A673 (cell line): ENCODE measurements around the gene BST2. TPM values are rescaled to one million over a fixed set of nuclear protein-coding genes. Genes with fewer than 3 reads are reported as not detected.
"Not testable (repeated sequence)": the region's sequence is repeated elsewhere in the genome, so short reads cannot be mapped to it uniquely, and the experiment has no call there.

Experiments used
- BruUV-seq: library from RNA; stranded (reverse); fragments of 400-500 nt; replicated peaks from 2 replicates; lab custom pipeline; 2021; lab: Mats Ljungman, UMichigan
- CTCF ChIA-PET: fragments of 300-600 bp; sonication (Branson Sonifier 250); formaldehyde crosslinking; loops from one replicate; lab custom pipeline; 2022; ENCODE audit warnings: antibody characterized with exemption; lab: Charles Lee
- POLR2A ChIA-PET: fragments of 300-600 bp; sonication (Branson Sonifier 250); formaldehyde crosslinking; loops from one replicate; lab custom pipeline; 2022; ENCODE audit warnings: antibody characterized with exemption; ENCODE audit not compliant: low non-redundant PET; lab: Charles Lee
- DNase-seq: peaks from one replicate; pipeline ENCODE4 v3.0.0-alpha.2; 2015; ENCODE audit warnings: low spot score
- H3K27ac ChIP-seq: fragments of 200-600 bp; sonication (generic); 2 replicates; pipeline ENCODE4 v1.5.1; 2016; ENCODE audit warnings: mixed run types, low read depth, mild to moderate bottlenecking, mixed read lengths, antibody characterized with exemption, low read length; ENCODE audit not compliant: poor library complexity, severe bottlenecking
- H3K27me3 ChIP-seq: fragments of 200-600 bp; sonication (generic); replicated peaks from 2 replicates; pipeline ENCODE4 v1.6.1; 2017; ENCODE audit warnings: mixed run types, low read depth, mild to moderate bottlenecking, mixed read lengths, antibody characterized with exemption, low read length; ENCODE audit not compliant: insufficient read depth, poor library complexity
- H3K36me3 ChIP-seq: fragments of 200-600 bp; sonication (generic); 2 replicates; pipeline ENCODE4 v1.6.1; 2016; ENCODE audit warnings: mixed run types, mild to moderate bottlenecking, mixed read lengths, antibody characterized with exemption, low read length; ENCODE audit not compliant: insufficient read depth, poor library complexity, severe bottlenecking
- H3K4me1 ChIP-seq: fragments of 200-600 bp; sonication (generic); 2 replicates; pipeline ENCODE4 v1.6.1; 2017; ENCODE audit warnings: mixed run types, mild to moderate bottlenecking, mixed read lengths, antibody characterized with exemption, low read length; ENCODE audit not compliant: insufficient read depth, poor library complexity, severe bottlenecking
- H3K4me3 ChIP-seq: fragments of 200-600 bp; sonication (generic); 2 replicates; pipeline ENCODE4 v1.5.1; 2016; ENCODE audit warnings: low read depth, mixed run types, mild to moderate bottlenecking, mixed read lengths, low read length; ENCODE audit not compliant: poor library complexity, severe bottlenecking
- H3K9me3 ChIP-seq: fragments of 200-600 bp; sonication (generic); 2 replicates; pipeline ENCODE4 v1.6.1; 2016; ENCODE audit warnings: mixed run types, low read depth, mild to moderate bottlenecking, mixed read lengths, antibody characterized with exemption, low read length; ENCODE audit not compliant: poor library complexity, severe bottlenecking
- EZH2 ChIP-seq: fragments of 200-600 bp; sonication (generic); IDR thresholded peaks from 2 replicates; pipeline ENCODE4 v1.6.1; 2017; ENCODE audit warnings: borderline replicate concordance, low read depth, mild to moderate bottlenecking, mixed read lengths, antibody characterized with exemption, low read length; ENCODE audit not compliant: poor library complexity, severe bottlenecking
- intact Hi-C: fragments of 100-400 bp; cut with micrococcal nuclease; formaldehyde crosslinking; loops from one replicate; pipeline ENCODE4 v1.10.0; 2022; ENCODE audit not compliant: unreplicated experiment
- total RNA-seq: library from RNA; stranded (reverse); gene quantifications from 2 replicates; pipeline ENCODE4 v1.2.3, GENCODE V29; 2021
- TF ChIP-seq, protein P1 (sequence below): fragments of 300-800, 200-600 bp; sonication (generic); conservative IDR thresholded peaks from 2 replicates; pipeline ENCODE4 v1.5.1; 2017; ENCODE audit warnings: low read depth, mild to moderate bottlenecking, antibody characterized with exemption, low read length, moderate library complexity, mixed read lengths

The BST2 gene
- total RNA-seq, 1 experiment from 2014 or later: 1.3 TPM

DNA sequence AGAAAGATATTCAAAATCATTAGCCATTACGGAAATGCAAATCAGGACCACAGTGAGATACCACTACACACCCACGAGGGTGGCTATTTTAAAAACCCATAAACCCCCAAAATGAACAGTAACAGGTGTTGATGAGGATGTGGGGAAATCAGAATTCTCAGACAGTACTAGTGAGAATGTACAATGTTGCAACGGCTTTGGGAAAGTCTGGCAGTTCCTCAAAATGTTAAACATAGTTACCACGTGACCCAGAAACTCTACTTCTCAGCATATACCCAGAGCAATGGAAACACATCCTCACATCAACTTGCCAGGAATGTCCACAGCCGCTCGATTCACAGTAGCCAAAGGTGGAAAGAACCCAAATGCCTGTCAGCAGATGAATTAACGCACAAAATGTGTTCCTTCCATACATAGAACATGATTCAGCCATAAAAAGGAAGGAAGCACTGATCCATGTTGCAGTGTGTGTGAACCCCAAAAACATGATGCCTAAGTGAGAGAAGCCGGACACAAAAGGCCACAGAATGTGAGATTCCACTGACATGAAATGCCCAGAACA is 35.3 kb downstream of the BST2 start:
- POLR2A ChIA-PET: no interaction called here

DNA sequence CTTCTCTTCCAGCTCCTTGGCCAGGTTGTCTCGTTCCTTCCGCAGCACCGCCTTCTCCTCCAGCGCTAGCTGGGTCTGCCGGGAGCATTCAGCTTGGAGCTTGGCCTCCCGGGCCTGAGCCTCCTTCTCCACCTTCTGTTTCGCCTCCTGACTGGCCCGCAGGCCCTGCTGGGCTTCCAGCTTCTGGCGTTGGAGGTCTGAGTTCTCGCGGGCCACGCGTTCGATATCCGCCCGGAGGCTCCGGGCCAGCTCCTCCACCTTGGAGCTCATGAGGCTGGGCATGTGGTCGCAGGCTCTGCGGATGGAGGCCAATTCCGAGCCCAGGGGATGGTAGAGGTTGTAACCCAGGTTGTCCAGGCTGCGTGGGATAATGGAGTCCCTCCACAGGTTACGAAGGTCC is 40.1 kb downstream of the BST2 start:
- H3K9me3 ChIP-seq: no peaks in the 10 kb centered on the region
- no peak for TF ChIP-seq EZH2
- TF ChIP-seq, protein P1, sequence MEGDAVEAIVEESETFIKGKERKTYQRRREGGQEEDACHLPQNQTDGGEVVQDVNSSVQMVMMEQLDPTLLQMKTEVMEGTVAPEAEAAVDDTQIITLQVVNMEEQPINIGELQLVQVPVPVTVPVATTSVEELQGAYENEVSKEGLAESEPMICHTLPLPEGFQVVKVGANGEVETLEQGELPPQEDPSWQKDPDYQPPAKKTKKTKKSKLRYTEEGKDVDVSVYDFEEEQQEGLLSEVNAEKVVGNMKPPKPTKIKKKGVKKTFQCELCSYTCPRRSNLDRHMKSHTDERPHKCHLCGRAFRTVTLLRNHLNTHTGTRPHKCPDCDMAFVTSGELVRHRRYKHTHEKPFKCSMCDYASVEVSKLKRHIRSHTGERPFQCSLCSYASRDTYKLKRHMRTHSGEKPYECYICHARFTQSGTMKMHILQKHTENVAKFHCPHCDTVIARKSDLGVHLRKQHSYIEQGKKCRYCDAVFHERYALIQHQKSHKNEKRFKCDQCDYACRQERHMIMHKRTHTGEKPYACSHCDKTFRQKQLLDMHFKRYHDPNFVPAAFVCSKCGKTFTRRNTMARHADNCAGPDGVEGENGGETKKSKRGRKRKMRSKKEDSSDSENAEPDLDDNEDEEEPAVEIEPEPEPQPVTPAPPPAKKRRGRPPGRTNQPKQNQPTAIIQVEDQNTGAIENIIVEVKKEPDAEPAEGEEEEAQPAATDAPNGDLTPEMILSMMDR: no peak
- CTCF ChIA-PET: no interaction called here
- POLR2A ChIA-PET: no interaction called here
- DNase-seq: no peak
- no peak overlapping the region for H3K27ac ChIP-seq
- intact Hi-C loops: no loop called here
- H3K4me3 ChIP-seq: no peak overlapping the region
- no peaks in the 10 kb centered on the region for H3K4me1 ChIP-seq
- H3K27me3 ChIP-seq: no peaks in the 10 kb centered on the region
- no TSS peak for BruUV-seq
- no peaks in the 10 kb centered on the region for H3K36me3 ChIP-seq

More for the DNA sequence above, 35.3 kb downstream of the BST2 start:
- no peaks in the 10 kb centered on the region for H3K36me3 ChIP-seq
- H3K4me1 ChIP-seq: no peaks in the 10 kb centered on the region
- no peak overlapping the region for H3K4me3 ChIP-seq
- TF ChIP-seq, protein P1: no peak
- TF ChIP-seq EZH2: no peak
- CTCF ChIA-PET: no interaction called here
- DNase-seq: no peak
- no peaks in the 10 kb centered on the region for H3K9me3 ChIP-seq
- H3K27me3 ChIP-seq: no peaks in the 10 kb centered on the region
- no peak overlapping the region for H3K27ac ChIP-seq
- no TSS peak for BruUV-seq
- intact Hi-C loops: no loop called here

DNA sequence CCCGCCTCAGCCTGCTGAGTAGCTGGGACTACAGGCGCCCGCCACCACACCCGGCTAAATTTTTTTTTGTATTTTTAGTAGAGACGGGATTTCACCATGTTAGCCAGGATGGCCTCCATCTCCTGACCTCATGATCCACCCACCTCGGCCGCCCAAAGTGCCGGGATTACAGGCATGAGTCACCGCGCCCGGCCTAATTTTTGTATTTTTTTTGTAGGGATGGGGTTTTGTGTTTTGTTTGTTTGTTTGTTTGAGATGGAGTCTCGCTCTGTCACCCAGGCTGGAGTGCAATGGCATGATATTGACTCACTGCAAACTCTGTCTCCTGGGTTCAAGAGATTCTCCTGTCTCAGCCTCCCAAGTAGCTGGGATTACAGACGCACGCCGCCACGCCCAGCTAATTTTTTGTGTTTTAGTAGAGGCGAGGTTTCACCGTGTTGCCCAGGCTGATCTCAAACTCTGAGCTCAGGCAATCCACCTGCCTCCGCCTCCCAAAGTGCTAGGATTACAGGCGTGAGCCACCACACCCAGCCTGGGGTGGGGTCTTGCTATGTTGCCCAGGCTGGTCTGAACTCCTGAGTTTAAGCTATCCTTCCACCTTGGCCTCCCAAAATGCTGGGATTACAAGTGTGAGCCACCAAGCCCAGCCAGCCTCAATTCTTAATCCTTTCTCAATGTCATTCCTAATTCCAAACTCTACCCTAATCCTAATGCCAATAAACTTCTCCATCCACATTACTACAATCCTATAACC is 41.4 kb downstream of the BST2 start:
- H3K4me3 ChIP-seq, intact Hi-C loops, H3K27ac ChIP-seq, H3K36me3 ChIP-seq, DNase-seq, H3K27me3 ChIP-seq, H3K4me1 ChIP-seq, H3K9me3 ChIP-seq, BruUV-seq, CTCF ChIA-PET: not testable (repeated sequence)
- POLR2A ChIA-PET: interaction anchor here (0.7 kb wide), 1 partner anchor 412 kb away, joined by 12 read pairs; no protein-coding TSS in a partner anchor
